GM12878 (cell line): Measurements from ENCODE around the gene SPTY2D1. TPM values are rescaled to one million over a fixed set of nuclear protein-coding genes. Genes with fewer than 3 reads are reported as not detected.

Source experiments
- ATAC-seq: fragments of 200-7000 bp; cut with Tn5 transposase; 3 replicates; pipeline ENCODE4 v1.9.1; 2020; ENCODE audit warnings: mild to moderate bottlenecking, moderate library complexity
- BruUV-seq: library from RNA; stranded (reverse); fragments of 400-500 nt; replicated peaks from 2 replicates; lab custom pipeline; 2021; lab: Mats Ljungman, UMichigan
- CTCF ChIA-PET: fragments of 300-600 bp; sonication (Branson Sonifier 250); formaldehyde crosslinking; extraction: SDS; loops from one replicate; lab custom pipeline; 2021; ENCODE audit warnings: inconsistent platforms; lab: Yijun Ruan, JAX
- POLR2A ChIA-PET: fragments of 350-600 bp; formaldehyde crosslinking; extraction: SDS; loops from one replicate; lab custom pipeline; 2021; ENCODE audit warnings: inconsistent platforms; lab: Charles Lee
- RAD21 ChIA-PET: fragments of 300-600 bp; sonication (Branson Sonifier 250); formaldehyde crosslinking; loops from one replicate; lab custom pipeline; 2023; ENCODE audit warnings: antibody characterized with exemption; ENCODE audit not compliant: unreplicated experiment; lab: Charles Lee
- SMC1A ChIA-PET: fragments of 300-600 bp; sonication (Branson Sonifier 250); formaldehyde crosslinking; loops from one replicate; lab custom pipeline; 2023; ENCODE audit not compliant: unreplicated experiment, uncharacterized antibody; lab: Charles Lee
- DNase-seq: peaks from one replicate; pipeline ENCODE4 v3.0.0-alpha.2; 2011; ENCODE audit warnings: low read depth, low spot score
- FAIRE-seq: peaks from 3 replicates; lab custom pipeline; 2011; peaks lifted over from hg19 to GRCh38; lab: Jason Lieb, UNC
- H2AFZ ChIP-seq: 2 replicates; pipeline ENCODE4 v1.6.0; 2011; ENCODE audit warnings: low read depth, low read length, control low read depth; ENCODE audit not compliant: control insufficient read depth
- H3K27ac ChIP-seq: 2 replicates; pipeline ENCODE4 v1.5.1; 2011; ENCODE audit warnings: control low read depth; ENCODE audit not compliant: control insufficient read depth, insufficient read depth
- H3K27me3 ChIP-seq, 2 experiments: replicated peaks in 1 of 2; 2 replicates each; pipeline versions ENCODE4 v1.6.0 to v1.6.1; 2011; ENCODE audit warnings: low read length in 1 of 2; ENCODE audit not compliant: control insufficient read depth in 2 of 2, insufficient read depth in 2 of 2
- H3K36me3 ChIP-seq, 2 experiments: 2 replicates each; pipeline ENCODE4 v1.5.1; 2011; ENCODE audit warnings: low read length in 1 of 2; ENCODE audit not compliant: control insufficient read depth in 2 of 2, insufficient read depth in 2 of 2
- H3K4me1 ChIP-seq: 2 replicates; pipeline ENCODE4 v1.6.1; 2011; ENCODE audit warnings: mild to moderate bottlenecking, low read length, moderate library complexity, mixed read lengths; ENCODE audit not compliant: control insufficient read depth, insufficient read depth
- H3K4me2 ChIP-seq: 2 replicates; pipeline ENCODE4 v1.6.0; 2011; ENCODE audit warnings: control low read depth; ENCODE audit not compliant: control insufficient read depth, insufficient read depth
- H3K4me3 ChIP-seq: fragments of 200-600 bp; sonication (generic); 2 replicates; pipeline ENCODE4 v1.5.1; 2016
- H3K79me2 ChIP-seq: 2 replicates; pipeline ENCODE4 v1.6.0; 2011; ENCODE audit warnings: low read length; ENCODE audit not compliant: control insufficient read depth, insufficient read depth
- H3K9ac ChIP-seq: 2 replicates; pipeline ENCODE4 v1.8.0; 2011; ENCODE audit warnings: low read length, control low read depth, mixed read lengths; ENCODE audit not compliant: control insufficient read depth, insufficient read depth
- H3K9me3 ChIP-seq: replicated peaks from 3 replicates; pipeline ENCODE4 v1.5.1; 2011; ENCODE audit warnings: mild to moderate bottlenecking, low read length; ENCODE audit not compliant: control insufficient read depth, insufficient read depth
- H4K20me1 ChIP-seq: 2 replicates; pipeline ENCODE4 v1.6.0; 2011; ENCODE audit not compliant: control insufficient read depth, insufficient read depth
- CBX5 ChIP-seq: sonication (generic); IDR thresholded peaks from 2 replicates; pipeline ENCODE4 v1.6.1; 2016; ENCODE audit warnings: low read depth, moderate library complexity, mild to moderate bottlenecking, inconsistent platforms
- CUX1 ChIP-seq: IDR thresholded peaks from 2 replicates; pipeline ENCODE4 v1.6.1; 2012; ENCODE audit warnings: improper control_type of control experiment, low read depth, low read length; ENCODE audit not compliant: insufficient replicate concordance
- FOXK2 ChIP-seq: fragments of 450-650 bp; IDR thresholded peaks from 2 replicates; pipeline ENCODE4 v1.6.1; 2017; ENCODE audit warnings: mild to moderate bottlenecking, moderate library complexity
- KLF5 ChIP-seq: fragments of 450-650 bp; IDR thresholded peaks from 2 replicates; pipeline ENCODE4 v1.6.1; 2014; ENCODE audit warnings: mild to moderate bottlenecking; ENCODE audit not compliant: partially characterized antibody
- MEF2B ChIP-seq: fragments of 450-650 bp; IDR thresholded peaks from 2 replicates; pipeline ENCODE4 v1.6.1; 2018; ENCODE audit warnings: mild to moderate bottlenecking, moderate library complexity; ENCODE audit not compliant: partially characterized antibody, poor library complexity, severe bottlenecking
- NKRF ChIP-seq: fragments of 450-650 bp; conservative IDR thresholded peaks from 2 replicates; pipeline ENCODE4 v1.6.1; 2017; ENCODE audit warnings: mild to moderate bottlenecking, moderate library complexity
- SP1 ChIP-seq: IDR thresholded peaks from one replicate; pipeline ENCODE4 v1.6.1; 2011; ENCODE audit warnings: low read depth, low read length
- SUZ12 ChIP-seq: fragments of 200-600 bp; sonication (generic); IDR thresholded peaks from one replicate; pipeline ENCODE4 v1.6.1; 2018; ENCODE audit warnings: antibody characterized with exemption, mild to moderate bottlenecking; ENCODE audit not compliant: unreplicated experiment
- WGBS: methylation state at CpG from one replicate; pipeline ENCODE4 v1.1.6; 2016; ENCODE audit warnings: low lambda C conversion rate; ENCODE audit not compliant: insufficient replicate concordance, insufficient coverage; ENCODE audit errors: missing lambda C conversion rate; 5-methylcytosine and 5-hydroxymethylcytosine counted together
- in situ Hi-C: fragments of 300-500 bp; cut with MboI; formaldehyde crosslinking; loops from 9 replicates; pipeline ENCODE4 v1.14.3; 2018; ENCODE audit warnings: mixed read lengths
- intact Hi-C: fragments of 100-400 bp; cut with micrococcal nuclease; formaldehyde crosslinking; loops from one replicate; pipeline ENCODE4 v1.14.2; 2022; ENCODE audit not compliant: unreplicated experiment
- polyA plus RNA-seq, 11 experiments: library from polyadenylated mRNA; depleted of rRNA in 4 of 11; unstranded in 6 of 11; stranded (reverse) in 5 of 11; fragments of >200 nt; fragmentation: Nextera tagmentation in 4 of 11; fragmentation: Illumina TruSeq in 1 of 11; extraction: Ambion mirVana in 4 of 11; extraction: Trizol in 1 of 11; gene quantifications; 1 replicate in 1 of 11; 2 replicates in 10 of 11; pipeline versions ENCODE4 v1.2.1 to v1.2.3, GENCODE V29; 2011 to 2016; ENCODE audit warnings: inconsistent platforms in 2 of 11, missing spikeins in 2 of 11, low read depth in 1 of 11
- total RNA-seq, 4 experiments: library from RNA; depleted of rRNA in 3 of 4; stranded (reverse); fragments of >200 nt in 3 of 4; fragmentation: Illumina TruSeq in 1 of 4; extraction: Trizol in 1 of 4; gene quantifications; 2 replicates each; pipeline versions ENCODE4 v1.2.1 to v1.2.3, GENCODE V29; 2013 to 2021
- TF ChIP-seq, protein P1 (sequence below): fragments of 450-650 bp; IDR thresholded peaks from 2 replicates; pipeline ENCODE4 v1.6.1; 2018; ENCODE audit warnings: mild to moderate bottlenecking, low read depth, moderate library complexity; ENCODE audit not compliant: partially characterized antibody

The SPTY2D1 gene
- total and polyA plus RNA-seq, 10 of the 15 experiments (the other 5 are each of a cell fraction or from before 2014, with no cell fraction given), result 4.6 to 31.1 (median 15.5) TPM

DNA sequence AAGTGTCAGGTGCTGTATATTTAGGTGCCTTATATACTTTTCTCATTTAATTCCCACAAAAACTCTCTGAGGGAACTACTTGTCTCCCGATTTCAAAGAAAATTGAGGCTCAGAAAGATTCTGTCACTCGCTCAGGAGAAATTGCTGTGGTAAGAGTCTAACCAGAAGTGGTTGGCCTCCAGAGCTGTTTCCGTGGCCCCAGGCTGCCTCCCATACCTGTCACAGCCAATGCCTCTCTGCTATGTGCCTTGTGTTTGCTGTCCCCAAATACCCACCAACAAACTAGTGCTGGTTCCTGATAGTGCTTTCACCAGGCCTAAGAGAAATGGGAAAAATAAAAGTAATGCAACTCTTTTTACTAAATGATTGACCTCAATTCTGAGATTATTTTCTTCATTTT lies 43.4 kb upstream of the SPTY2D1 start (continued):
- TF ChIP-seq, protein P1, sequence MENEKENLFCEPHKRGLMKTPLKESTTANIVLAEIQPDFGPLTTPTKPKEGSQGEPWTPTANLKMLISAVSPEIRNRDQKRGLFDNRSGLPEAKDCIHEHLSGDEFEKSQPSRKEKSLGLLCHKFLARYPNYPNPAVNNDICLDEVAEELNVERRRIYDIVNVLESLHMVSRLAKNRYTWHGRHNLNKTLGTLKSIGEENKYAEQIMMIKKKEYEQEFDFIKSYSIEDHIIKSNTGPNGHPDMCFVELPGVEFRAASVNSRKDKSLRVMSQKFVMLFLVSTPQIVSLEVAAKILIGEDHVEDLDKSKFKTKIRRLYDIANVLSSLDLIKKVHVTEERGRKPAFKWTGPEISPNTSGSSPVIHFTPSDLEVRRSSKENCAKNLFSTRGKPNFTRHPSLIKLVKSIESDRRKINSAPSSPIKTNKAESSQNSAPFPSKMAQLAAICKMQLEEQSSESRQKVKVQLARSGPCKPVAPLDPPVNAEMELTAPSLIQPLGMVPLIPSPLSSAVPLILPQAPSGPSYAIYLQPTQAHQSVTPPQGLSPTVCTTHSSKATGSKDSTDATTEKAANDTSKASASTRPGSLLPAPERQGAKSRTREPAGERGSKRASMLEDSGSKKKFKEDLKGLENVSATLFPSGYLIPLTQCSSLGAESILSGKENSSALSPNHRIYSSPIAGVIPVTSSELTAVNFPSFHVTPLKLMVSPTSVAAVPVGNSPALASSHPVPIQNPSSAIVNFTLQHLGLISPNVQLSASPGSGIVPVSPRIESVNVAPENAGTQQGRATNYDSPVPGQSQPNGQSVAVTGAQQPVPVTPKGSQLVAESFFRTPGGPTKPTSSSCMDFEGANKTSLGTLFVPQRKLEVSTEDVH, result no peak
- TF ChIP-seq KLF5 (no peak), NKRF (no peak)

- H3K4me1 ChIP-seq, result no peaks in the 10 kb centered on the region
- H3K4me3 ChIP-seq, result no peak overlapping the region
- ChIA-PET CTCF (interaction anchor here (0.6 to 1.0 kb wide), 4 partner anchors 36 to 173 kb away, joined by 3 to 5 read pairs (median 4); no protein-coding TSS in a partner anchor), POLR2A (no interaction called here), SMC1A (interaction anchor here (0.7 to 0.8 kb wide), 2 partner anchors 54 to 302 kb away, joined by 3 read pairs; no protein-coding TSS in a partner anchor), RAD21 (no interaction called here)
- FAIRE-seq, result no peak
- no TSS peak for BruUV-seq
- in situ Hi-C loops (no loop called here), intact Hi-C loops (no loop called here)
- WGBS, result 23% methylated on average over 4 of the region's 4 CpGs
- no peaks in the 10 kb centered on the region for H3K27me3 ChIP-seq
- H3K9ac ChIP-seq, result no peak overlapping the region
- no peak overlapping the region for H2AFZ ChIP-seq
- H3K36me3 ChIP-seq, result no peaks in the 10 kb centered on the region
- DNase-seq, result no peak
- H3K4me2 ChIP-seq, result no peak overlapping the region
- H3K9me3 ChIP-seq, result no peaks in the 10 kb centered on the region
- no peaks in the 10 kb centered on the region for H3K79me2 ChIP-seq
- ATAC-seq, result no peak
- no peaks in the 10 kb centered on the region for H4K20me1 ChIP-seq
- H3K27ac ChIP-seq, result no peak overlapping the region
- TF ChIP-seq MEF2B (no peak), CBX5 (no peak), FOXK2 (no peak), CUX1 (no peak), SUZ12 (no peak), SP1 (no peak)
- TF ChIP-seq, protein P1, result no peak
Measured at GRCh38 chr11:18676803-18677202, 42.7 kb upstream of the SPTY2D1 start.
